HG03025 (cell line): ENCODE measurements around the gene COMMD8.
"Not testable (repeated sequence)": the region's sequence is repeated elsewhere in the genome, so short reads cannot be mapped to it uniquely, and the experiment has no call there.

Source experiments
- ATAC-seq: cut with Tn5 transposase; IDR thresholded peaks from one replicate; pipeline ENCODE4 v1.9.1; 2021; ENCODE audit warnings: mild to moderate bottlenecking, moderate library complexity; ENCODE audit not compliant: unreplicated experiment, low FRiP score

COMMD8 gene

GRCh38 chr4:47463235-47463956 is at the start of gene COMMD8:
Gene COMMD8, minus strand, starts transcription at chr4:47463702. Its CDS starts 51 bp downstream, at chr4:47463651.
- ATAC-seq, result peak; percentile 96

- peak; percentile 98 for ATAC-seq
These were observed 47.1 kb upstream of the COMMD8 start for GRCh38 chr4:47510506-47511143.

- no peak for ATAC-seq
These were observed 42.2 kb upstream of the COMMD8 start for GRCh38 chr4:47505666-47506065.

GRCh38 chr4:47505147-47505546 is 41.6 kb upstream of the COMMD8 start:
- no peak for ATAC-seq

GRCh38 chr4:47500776-47501175 is 37.3 kb upstream of the COMMD8 start:
- no peak for ATAC-seq

GRCh38 chr4:47499700-47500099 is 36.2 kb upstream of the COMMD8 start:
- no peak for ATAC-seq

- no peak for ATAC-seq
These were observed 35.4 kb upstream of the COMMD8 start for GRCh38 chr4:47498899-47499298.

- ATAC-seq, result no peak
These were observed 30.6 kb upstream of the COMMD8 start for GRCh38 chr4:47494124-47494430.

GRCh38 chr4:47493238-47494123 is 30.0 kb upstream of the COMMD8 start:
- no peak for ATAC-seq

GRCh38 chr4:47490550-47490949 is 27.0 kb upstream of the COMMD8 start:
- peak; percentile 83 for ATAC-seq

GRCh38 chr4:47488706-47489105 is 25.2 kb upstream of the COMMD8 start:
- no peak for ATAC-seq

GRCh38 chr4:47486727-47487126 is 23.2 kb upstream of the COMMD8 start:
- ATAC-seq, result not testable (repeated sequence)

- no peak for ATAC-seq
These were observed 22.8 kb upstream of the COMMD8 start for GRCh38 chr4:47486231-47486673.

- ATAC-seq, result peak; percentile 9
These were observed 22.3 kb upstream of the COMMD8 start for GRCh38 chr4:47485768-47486167.

- peak; percentile 97 for ATAC-seq
These were observed 21.7 kb upstream of the COMMD8 start, which contains the start of gene ATP10D for GRCh38 chr4:47485047-47485692. Gene ATP10D, plus strand, starts transcription at chr4:47485275. Its CDS starts 27,266 bp downstream, at chr4:47512541.

- ATAC-seq, result peak; percentile 39
These were observed 20.7 kb upstream of the COMMD8 start for GRCh38 chr4:47484168-47484567.

GRCh38 chr4:47483745-47484144 is 20.2 kb upstream of the COMMD8 start:
- ATAC-seq, result no peak

- ATAC-seq, result no peak
These were observed 18.8 kb upstream of the COMMD8 start for GRCh38 chr4:47482326-47482725.

- ATAC-seq, result no peak
These were observed 15.3 kb upstream of the COMMD8 start for GRCh38 chr4:47478804-47479203.

GRCh38 chr4:47475411-47475810 is 11.9 kb upstream of the COMMD8 start:
- no peak for ATAC-seq

- ATAC-seq, result no peak
These were observed 11.3 kb upstream of the COMMD8 start for GRCh38 chr4:47474799-47475198.
